HEK293T (cell line): ENCODE data around the gene ATP4A.

Source experiments
- CTCF ChIA-PET: fragments of 350-600 bp; formaldehyde crosslinking; extraction: SDS; loops from one replicate; lab custom pipeline; 2021; ENCODE audit warnings: antibody characterized with exemption, inconsistent platforms; lab: Yijun Ruan, JAX
- POLR2A ChIA-PET: fragments of 350-600 bp; formaldehyde crosslinking; extraction: SDS; loops from one replicate; lab custom pipeline; 2020; ENCODE audit warnings: antibody characterized with exemption, inconsistent platforms; lab: Yijun Ruan, JAX
- DNase-seq: peaks from one replicate; pipeline ENCODE4 v3.0.0; 2012; ENCODE audit warnings: mixed read lengths; ENCODE audit errors: extremely low spot score
- ARNT ChIP-seq: fragments of 450-650 bp; IDR thresholded peaks from 2 replicates; pipeline ENCODE4 v1.6.1; 2017; ENCODE audit warnings: mild to moderate bottlenecking
- BHLHE40 ChIP-seq: fragments of 450-650 bp; IDR thresholded peaks from 2 replicates; pipeline ENCODE4 v1.6.1; 2016; ENCODE audit warnings: mild to moderate bottlenecking, moderate library complexity, borderline replicate concordance
- CTBP1 ChIP-seq: fragments of 450-650 bp; IDR thresholded peaks from 2 replicates; pipeline ENCODE4 v1.6.1; 2016; ENCODE audit warnings: borderline replicate concordance
- ELF4 ChIP-seq: fragments of 450-650 bp; IDR thresholded peaks from 2 replicates; pipeline ENCODE4 v1.6.1; 2017; ENCODE audit warnings: antibody characterized with exemption
- FOXA1 ChIP-seq: fragments of 450-650 bp; IDR thresholded peaks from 2 replicates; pipeline ENCODE4 v1.6.1; 2016; ENCODE audit warnings: mild to moderate bottlenecking
- FOXK2 ChIP-seq: fragments of 450-650 bp; IDR thresholded peaks from 2 replicates; pipeline ENCODE4 v1.6.1; 2016; ENCODE audit warnings: mild to moderate bottlenecking
- FOXM1 ChIP-seq: fragments of 450-650 bp; IDR thresholded peaks from 2 replicates; pipeline ENCODE4 v1.6.1; 2017; ENCODE audit warnings: mild to moderate bottlenecking, borderline replicate concordance
- HDGF ChIP-seq: fragments of 450-650 bp; IDR thresholded peaks from 2 replicates; pipeline ENCODE4 v1.6.1; 2017; ENCODE audit warnings: antibody characterized with exemption, borderline replicate concordance
- L3MBTL2 ChIP-seq: fragments of 450-650 bp; conservative IDR thresholded peaks from 2 replicates; pipeline ENCODE4 v1.6.1; 2016; ENCODE audit warnings: mild to moderate bottlenecking
- LEF1 ChIP-seq: fragments of 450-650 bp; IDR thresholded peaks from 2 replicates; pipeline ENCODE4 v1.6.1; 2017; ENCODE audit warnings: mild to moderate bottlenecking, borderline replicate concordance
- NFRKB ChIP-seq: fragments of 450-650 bp; IDR thresholded peaks from 2 replicates; pipeline ENCODE4 v1.6.1; 2016; ENCODE audit warnings: mild to moderate bottlenecking, moderate library complexity
- SP1 ChIP-seq: fragments of 450-650 bp; IDR thresholded peaks from 2 replicates; pipeline ENCODE4 v1.6.1; 2017
- SUZ12 ChIP-seq: fragments of 450-650 bp; IDR thresholded peaks from 2 replicates; pipeline ENCODE4 v1.6.1; 2016; ENCODE audit warnings: mild to moderate bottlenecking
- TARDBP ChIP-seq: fragments of 450-650 bp; IDR thresholded peaks from 2 replicates; pipeline ENCODE4 v1.6.1; 2016
- ZNF384 ChIP-seq: fragments of 450-650 bp; IDR thresholded peaks from 2 replicates; pipeline ENCODE4 v1.6.1; 2016
- TF ChIP-seq, protein P1 (sequence below): fragments of 450-650 bp; IDR thresholded peaks from 2 replicates; pipeline ENCODE4 v1.6.1; 2016

The ATP4A gene

DNA sequence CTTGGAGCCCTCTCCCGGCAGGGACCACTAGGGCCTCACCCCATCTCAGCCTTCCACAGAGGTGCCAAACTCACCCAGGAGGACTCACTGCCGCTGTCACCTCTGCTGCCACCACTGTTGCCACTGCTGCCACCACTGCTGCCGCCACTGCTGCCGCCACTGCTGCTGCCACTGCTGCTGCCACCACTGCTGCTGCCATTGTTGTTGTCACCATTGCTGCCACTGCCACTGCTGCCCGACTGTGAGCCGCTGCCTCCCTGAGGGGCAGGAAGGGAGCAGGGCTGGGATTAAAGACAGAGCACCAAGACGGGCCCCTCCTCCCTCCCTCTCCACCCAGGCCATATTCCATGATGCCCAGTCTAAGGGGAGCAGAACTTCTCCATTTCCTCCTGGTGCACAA lies 52.1 kb downstream of the ATP4A start:
- ChIA-PET POLR2A (interaction anchor here (1.3 kb wide), 1 partner anchor 20 kb away, joined by 6 read pairs; no protein-coding TSS in a partner anchor), CTCF (interaction anchor here (0.9 to 1.1 kb wide), 2 partner anchors 24 to 37 kb away, joined by 3 read pairs; no protein-coding TSS in a partner anchor)
- TF ChIP-seq LEF1 (no peak), BHLHE40 (no peak), NFRKB (no peak), TARDBP (no peak), ARNT (no peak)
- no peak for DNase-seq

DNA sequence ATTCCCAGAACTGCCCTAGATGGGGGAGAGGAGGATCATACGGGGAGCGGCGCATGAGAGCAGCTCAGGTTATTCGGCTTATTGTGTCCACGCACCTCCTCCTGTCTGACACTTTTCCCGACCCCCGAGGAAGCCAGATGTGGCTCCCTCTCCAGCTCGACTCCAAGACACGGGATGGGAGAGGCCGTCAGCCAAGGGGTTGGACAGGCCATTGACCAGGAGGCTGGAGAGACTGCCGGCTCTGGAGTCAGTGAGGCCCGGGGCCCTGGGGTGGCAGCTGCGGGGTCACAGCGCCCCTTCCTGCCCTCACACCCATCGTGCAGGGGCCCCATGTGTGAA lies 52.9 kb downstream of the ATP4A start:
- DNase-seq: no peak
- no peak for TF ChIP-seq FOXA1
- no peak for TF ChIP-seq ZNF384
- no peak for TF ChIP-seq FOXK2
- no peak for TF ChIP-seq ELF4
- TF ChIP-seq, protein P1, sequence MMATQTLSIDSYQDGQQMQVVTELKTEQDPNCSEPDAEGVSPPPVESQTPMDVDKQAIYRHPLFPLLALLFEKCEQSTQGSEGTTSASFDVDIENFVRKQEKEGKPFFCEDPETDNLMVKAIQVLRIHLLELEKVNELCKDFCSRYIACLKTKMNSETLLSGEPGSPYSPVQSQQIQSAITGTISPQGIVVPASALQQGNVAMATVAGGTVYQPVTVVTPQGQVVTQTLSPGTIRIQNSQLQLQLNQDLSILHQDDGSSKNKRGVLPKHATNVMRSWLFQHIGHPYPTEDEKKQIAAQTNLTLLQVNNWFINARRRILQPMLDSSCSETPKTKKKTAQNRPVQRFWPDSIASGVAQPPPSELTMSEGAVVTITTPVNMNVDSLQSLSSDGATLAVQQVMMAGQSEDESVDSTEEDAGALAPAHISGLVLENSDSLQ: no peak
- TF ChIP-seq CTBP1: 0 out of 2 replicates have a peak, but pooled peaks have one; percentile 31
- CTCF ChIA-PET: interaction anchor here (0.9 to 1.2 kb wide), 9 partner anchors 8 to 157 kb away, joined by 3 to 7 read pairs (median 3); no protein-coding TSS in a partner anchor
- POLR2A ChIA-PET: interaction anchor here (0.6 to 1.6 kb wide), 33 partner anchors 8 to 285 kb away, joined by 3 to 13 read pairs (median 4); partner anchors contain the start of genes COX6B1 and HAUS5

DNA sequence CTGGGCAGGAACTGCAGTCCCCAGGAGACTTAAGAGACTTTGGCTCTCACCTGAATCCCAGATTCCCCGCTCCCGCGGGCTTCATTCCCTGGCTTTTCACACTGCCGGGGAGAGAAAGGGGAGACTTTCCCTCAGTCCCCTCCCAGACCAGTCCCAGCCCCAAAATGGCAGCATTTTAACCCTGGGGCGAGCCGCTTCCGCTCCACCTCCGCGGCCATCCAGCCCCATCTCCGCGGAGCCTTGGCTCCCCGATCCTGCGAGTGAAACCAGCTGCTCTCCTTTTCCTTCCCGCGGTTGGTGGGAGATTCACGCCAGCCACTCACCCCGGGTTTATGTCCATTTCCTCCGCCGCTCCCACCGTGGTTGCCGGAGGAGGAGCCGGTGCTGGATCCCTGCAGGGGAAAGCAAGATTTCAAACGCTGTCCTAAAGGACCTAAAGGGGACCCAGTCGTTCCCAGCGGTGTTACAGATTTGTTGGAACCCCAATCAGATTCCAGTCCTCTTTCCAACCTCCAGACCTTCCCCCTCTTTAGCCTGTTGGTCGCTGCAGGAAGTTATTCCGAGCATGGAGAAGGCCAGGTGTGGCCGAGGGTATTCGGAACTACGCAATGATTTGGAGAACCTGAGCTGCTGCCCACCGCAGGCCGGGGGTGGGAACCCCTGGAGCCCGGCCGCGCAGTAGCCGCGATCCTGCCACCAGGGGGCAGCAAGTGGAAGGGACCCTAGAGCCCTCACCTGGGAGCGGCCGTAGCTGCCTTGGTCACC lies 53.4 kb downstream of the ATP4A start:
- CTCF ChIA-PET: interaction anchor here (1.0 to 1.2 kb wide), 8 partner anchors 8 to 157 kb away, joined by 3 to 7 read pairs (median 4); no protein-coding TSS in a partner anchor
- POLR2A ChIA-PET: interaction anchor here (0.6 to 2.1 kb wide), 37 partner anchors 8 to 285 kb away, joined by 3 to 19 read pairs (median 4); partner anchors contain the start of genes COX6B1 and HAUS5
- TF ChIP-seq TARDBP (no peak), LEF1 (no peak), NFRKB (peak; percentile 73), ELF4 (peak; percentile 3; the same call in 1 of the 2 replicates), HDGF (no peak)
- DNase-seq: peak; percentile 92

DNA sequence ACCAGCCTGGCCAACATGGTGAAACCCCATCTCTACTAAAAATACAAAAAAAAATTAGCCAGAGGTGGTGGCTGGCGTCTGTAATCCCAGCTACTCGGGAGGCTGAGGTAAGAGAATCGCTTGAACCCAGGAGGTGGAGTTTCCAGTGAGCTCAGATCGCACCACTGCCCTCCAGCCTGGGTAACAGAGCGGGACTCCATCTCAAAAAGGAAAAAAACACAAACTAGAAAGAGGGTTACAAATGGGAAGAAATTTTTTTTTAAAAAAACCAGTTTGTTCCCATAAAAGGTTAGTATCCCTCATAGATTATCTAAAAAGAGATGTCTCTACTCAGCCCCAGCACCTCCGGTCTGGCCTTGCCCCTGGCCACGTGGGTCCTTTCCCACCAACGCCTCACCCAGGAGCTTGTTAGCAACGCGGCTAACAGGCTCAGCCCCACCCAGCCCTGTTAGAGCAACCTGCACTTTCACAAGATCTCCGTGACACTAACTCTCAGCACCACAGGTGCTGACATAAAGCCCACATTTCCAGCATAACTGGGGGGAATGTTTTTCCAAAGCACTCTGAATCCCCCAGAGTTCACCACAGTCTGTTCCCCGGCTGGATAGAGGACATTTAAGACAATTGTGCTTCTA lies 54.3 kb downstream of the ATP4A start:
- TF ChIP-seq L3MBTL2 (peak; percentile 90), ZNF384 (no peak), ARNT (no peak), ELF4 (no peak), SP1 (no peak), SUZ12 (no peak), TARDBP (no peak)
- POLR2A ChIA-PET: interaction anchor here (0.6 to 2.1 kb wide), 10 partner anchors 9 to 139 kb away, joined by 3 to 19 read pairs (median 4); partner anchors contain the start of gene COX6B1
- CTCF ChIA-PET: interaction anchor here (0.7 to 1.0 kb wide), 4 partner anchors 14 to 83 kb away, joined by 3 to 4 read pairs (median 3); no protein-coding TSS in a partner anchor
- DNase-seq: peak; percentile 61

DNA sequence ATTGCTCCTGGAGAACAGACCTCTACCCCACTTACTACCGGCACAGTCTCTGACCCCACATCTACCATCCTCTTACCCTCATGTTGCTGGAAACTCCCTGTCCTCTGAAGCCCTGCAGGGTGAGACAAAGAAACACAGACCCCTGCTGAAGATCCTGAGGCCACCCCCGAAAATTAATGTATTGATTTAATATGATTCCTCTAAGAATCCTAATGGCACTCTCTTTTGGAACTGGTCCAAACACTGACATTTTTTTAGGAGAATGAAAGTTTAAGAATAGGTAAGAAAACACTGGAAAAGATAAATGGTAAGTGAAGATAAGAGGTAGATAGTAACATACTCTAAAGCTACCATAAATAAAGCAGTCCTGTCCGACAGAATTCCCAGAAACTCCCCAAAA lies 55.3 kb downstream of the ATP4A start:
- ChIA-PET POLR2A (interaction anchor here (1.4 to 2.1 kb wide), 2 partner anchors 11 to 140 kb away, joined by 6 to 19 read pairs; partner anchors contain the start of gene COX6B1), CTCF (no interaction called here)
- TF ChIP-seq SP1 (no peak), FOXM1 (no peak), ZNF384 (no peak), LEF1 (no peak), HDGF (no peak), L3MBTL2 (no peak), ARNT (no peak), FOXK2 (no peak), FOXA1 (no peak), ELF4 (no peak), SUZ12 (no peak), CTBP1 (no peak), TARDBP (no peak), NFRKB (no peak), BHLHE40 (no peak)
- TF ChIP-seq, protein P1: no peak
- DNase-seq: no peak

DNA sequence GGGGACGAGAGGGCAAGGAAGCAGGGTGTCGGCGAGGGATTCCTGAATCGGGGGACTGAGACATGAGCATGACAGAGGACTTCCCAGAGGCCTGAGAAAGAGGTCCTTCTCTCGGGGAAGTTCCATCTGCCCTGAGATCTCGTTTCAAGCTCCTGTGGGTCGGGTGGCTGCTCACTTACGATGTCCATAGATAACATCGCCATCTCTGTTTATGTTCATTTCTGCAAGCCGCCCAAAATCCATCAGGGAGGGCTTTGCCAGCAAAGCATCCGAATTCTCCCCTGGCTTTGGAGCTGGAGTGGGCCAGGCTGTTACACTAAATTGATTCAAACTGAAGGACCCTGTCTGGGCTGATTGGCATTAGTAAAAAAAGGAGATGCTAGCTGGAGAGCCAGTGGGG lies 55.9 kb downstream of the ATP4A start:
- ChIA-PET POLR2A (no interaction called here), CTCF (no interaction called here)
- no peak for DNase-seq
- TF ChIP-seq SUZ12: no peak
- TF ChIP-seq FOXA1: no peak
- no peak for TF ChIP-seq LEF1
- TF ChIP-seq FOXK2: no peak
- TF ChIP-seq CTBP1: no peak
- no peak for TF ChIP-seq ARNT
- TF ChIP-seq L3MBTL2: no peak
- TF ChIP-seq, protein P1: no peak
- TF ChIP-seq NFRKB: no peak
- TF ChIP-seq FOXM1: no peak
- TF ChIP-seq BHLHE40: no peak
- TF ChIP-seq ZNF384: no peak
- TF ChIP-seq HDGF: no peak
- no peak for TF ChIP-seq ELF4
- TF ChIP-seq TARDBP: no peak
- no peak for TF ChIP-seq SP1
